PFSK-1 (cell line): ENCODE data around the gene CCDC87.

Experiments used
- POLR2AphosphoS5 ChIP-seq: IDR thresholded peaks from 2 replicates; pipeline ENCODE4 v1.6.1; 2012; ENCODE audit warnings: low read depth, mild to moderate bottlenecking, control low read depth, low read length, moderate library complexity
- TAF1 ChIP-seq: IDR thresholded peaks from 2 replicates; pipeline ENCODE4 v1.6.1; 2012; ENCODE audit warnings: low read length, control low read depth, borderline replicate concordance; ENCODE audit not compliant: insufficient read depth
- TF ChIP-seq, protein P1 (sequence below), 2 experiments: IDR thresholded peaks; 2 replicates each; pipeline versions ENCODE4 v1.6.1 to v1.8.0; 2011 to 2012; ENCODE audit warnings: low read depth in 2 of 2, low read length in 2 of 2, control low read depth in 1 of 2, inconsistent platforms in 1 of 2, mild to moderate bottlenecking in 1 of 2, moderate library complexity in 1 of 2; ENCODE audit not compliant: insufficient read depth in 1 of 2

DNA sequence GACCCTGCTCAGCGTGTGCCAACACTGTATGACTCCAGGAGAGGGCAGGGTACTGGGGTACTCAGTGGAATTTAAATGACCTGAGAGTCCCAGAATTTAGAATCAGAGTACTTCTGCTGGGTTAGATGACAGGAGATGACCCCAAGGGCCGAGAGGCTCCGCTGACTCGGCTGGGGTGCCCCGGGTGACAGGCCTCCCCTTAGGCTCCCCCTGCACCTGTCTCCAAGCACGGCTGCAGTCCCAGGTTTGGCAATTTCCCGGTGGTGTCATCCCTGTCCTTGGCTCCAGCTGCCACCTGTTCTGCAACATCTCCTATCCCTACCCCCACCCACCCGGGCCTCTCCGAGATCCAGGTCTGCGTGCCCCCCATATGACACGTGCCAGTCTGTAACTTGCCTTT, 44.8 kb downstream of the CCDC87 start:
- TF ChIP-seq POLR2AphosphoS5 (no peak), TAF1 (no peak)
- TF ChIP-seq, protein P1, sequence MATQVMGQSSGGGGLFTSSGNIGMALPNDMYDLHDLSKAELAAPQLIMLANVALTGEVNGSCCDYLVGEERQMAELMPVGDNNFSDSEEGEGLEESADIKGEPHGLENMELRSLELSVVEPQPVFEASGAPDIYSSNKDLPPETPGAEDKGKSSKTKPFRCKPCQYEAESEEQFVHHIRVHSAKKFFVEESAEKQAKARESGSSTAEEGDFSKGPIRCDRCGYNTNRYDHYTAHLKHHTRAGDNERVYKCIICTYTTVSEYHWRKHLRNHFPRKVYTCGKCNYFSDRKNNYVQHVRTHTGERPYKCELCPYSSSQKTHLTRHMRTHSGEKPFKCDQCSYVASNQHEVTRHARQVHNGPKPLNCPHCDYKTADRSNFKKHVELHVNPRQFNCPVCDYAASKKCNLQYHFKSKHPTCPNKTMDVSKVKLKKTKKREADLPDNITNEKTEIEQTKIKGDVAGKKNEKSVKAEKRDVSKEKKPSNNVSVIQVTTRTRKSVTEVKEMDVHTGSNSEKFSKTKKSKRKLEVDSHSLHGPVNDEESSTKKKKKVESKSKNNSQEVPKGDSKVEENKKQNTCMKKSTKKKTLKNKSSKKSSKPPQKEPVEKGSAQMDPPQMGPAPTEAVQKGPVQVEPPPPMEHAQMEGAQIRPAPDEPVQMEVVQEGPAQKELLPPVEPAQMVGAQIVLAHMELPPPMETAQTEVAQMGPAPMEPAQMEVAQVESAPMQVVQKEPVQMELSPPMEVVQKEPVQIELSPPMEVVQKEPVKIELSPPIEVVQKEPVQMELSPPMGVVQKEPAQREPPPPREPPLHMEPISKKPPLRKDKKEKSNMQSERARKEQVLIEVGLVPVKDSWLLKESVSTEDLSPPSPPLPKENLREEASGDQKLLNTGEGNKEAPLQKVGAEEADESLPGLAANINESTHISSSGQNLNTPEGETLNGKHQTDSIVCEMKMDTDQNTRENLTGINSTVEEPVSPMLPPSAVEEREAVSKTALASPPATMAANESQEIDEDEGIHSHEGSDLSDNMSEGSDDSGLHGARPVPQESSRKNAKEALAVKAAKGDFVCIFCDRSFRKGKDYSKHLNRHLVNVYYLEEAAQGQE (IDR thresholded peaks at IDR 0.05; ENCODE audit: insufficient read depth in 1 of 2, low read depth in 2 of 2, low read length in 2 of 2) = no peak
